Right lobe of liver (tissue), 4 donors: ENCODE data around the gene RPTOR.

Experiments used
- POLR2A ChIP-seq: fragments of 450-650 bp; IDR thresholded peaks from one replicate; pipeline ENCODE4 v1.6.1; 2017; ENCODE audit warnings: antibody characterized with exemption, mild to moderate bottlenecking
- TF ChIP-seq, protein P1 (sequence below), 4 donors: fragments of 200-600 bp in 3 of 4; fragments of 450-650 bp in 1 of 4; IDR thresholded peaks; one replicate each; pipeline versions ENCODE4 v1.5.1 to v1.8.0; 2016 to 2022; ENCODE audit warnings: antibody characterized with exemption in 4 of 4, mild to moderate bottlenecking in 2 of 4
- donor health status: DM: no; HTN: no; CAD: no.
- donor health status: DM: no; HTN: no; CAD: no.
- donor health status: DM: no; HTN: yes; CAD: no.

DNA sequence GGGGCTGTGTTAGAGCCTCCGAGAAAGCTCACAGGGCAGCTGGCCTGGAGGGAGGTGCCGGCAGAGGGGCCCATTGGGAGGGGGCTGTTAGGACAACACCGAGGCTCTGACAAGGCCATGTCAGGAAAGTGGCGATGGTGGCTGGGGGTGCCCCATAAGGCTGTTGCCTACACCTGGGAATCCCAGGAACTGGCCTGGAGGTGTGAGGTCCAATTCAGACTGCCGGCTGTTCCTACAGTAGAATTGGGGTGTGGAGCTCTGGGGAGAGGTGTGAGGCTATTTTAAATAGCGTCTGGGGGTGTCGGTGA, 292.0 kb downstream of the RPTOR start:
- TF ChIP-seq, protein P1, sequence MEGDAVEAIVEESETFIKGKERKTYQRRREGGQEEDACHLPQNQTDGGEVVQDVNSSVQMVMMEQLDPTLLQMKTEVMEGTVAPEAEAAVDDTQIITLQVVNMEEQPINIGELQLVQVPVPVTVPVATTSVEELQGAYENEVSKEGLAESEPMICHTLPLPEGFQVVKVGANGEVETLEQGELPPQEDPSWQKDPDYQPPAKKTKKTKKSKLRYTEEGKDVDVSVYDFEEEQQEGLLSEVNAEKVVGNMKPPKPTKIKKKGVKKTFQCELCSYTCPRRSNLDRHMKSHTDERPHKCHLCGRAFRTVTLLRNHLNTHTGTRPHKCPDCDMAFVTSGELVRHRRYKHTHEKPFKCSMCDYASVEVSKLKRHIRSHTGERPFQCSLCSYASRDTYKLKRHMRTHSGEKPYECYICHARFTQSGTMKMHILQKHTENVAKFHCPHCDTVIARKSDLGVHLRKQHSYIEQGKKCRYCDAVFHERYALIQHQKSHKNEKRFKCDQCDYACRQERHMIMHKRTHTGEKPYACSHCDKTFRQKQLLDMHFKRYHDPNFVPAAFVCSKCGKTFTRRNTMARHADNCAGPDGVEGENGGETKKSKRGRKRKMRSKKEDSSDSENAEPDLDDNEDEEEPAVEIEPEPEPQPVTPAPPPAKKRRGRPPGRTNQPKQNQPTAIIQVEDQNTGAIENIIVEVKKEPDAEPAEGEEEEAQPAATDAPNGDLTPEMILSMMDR (IDR thresholded peaks at IDR 0.05): no peak
- no peak for TF ChIP-seq POLR2A
